Embryonic facial prominence (tissue), 1 donor: Measurements from ENCODE around the gene SLC17A2.

Experiments
- DNase-seq: peaks from one replicate; pipeline ENCODE4 v3.0.0-alpha.2; 2016; ENCODE audit errors: extremely low spot score

The SLC17A2 gene

GRCh38 chr6:25921525-25922203 is 8.8 kb downstream of the SLC17A2 start:
- DNase-seq = no peak

- no peak for DNase-seq
These were observed 10.8 kb downstream of the SLC17A2 start for GRCh38 chr6:25919657-25920056.

GRCh38 chr6:25918083-25918683 is 12.3 kb downstream of the SLC17A2 start:
- DNase-seq = no peak

GRCh38 chr6:25916789-25917490 is 13.6 kb downstream of the SLC17A2 start:
- DNase-seq = no peak

GRCh38 chr6:25916330-25916729 is 14.2 kb downstream of the SLC17A2 start:
- no peak for DNase-seq

GRCh38 chr6:25913741-25914140 is 16.8 kb downstream of the SLC17A2 start:
- DNase-seq = no peak

GRCh38 chr6:25911351-25911750 is 19.1 kb downstream of the SLC17A2 start:
- no peak for DNase-seq

GRCh38 chr6:25907475-25908014 is 22.9 kb downstream of the SLC17A2 start:
- DNase-seq = no peak

- DNase-seq = no peak
These were observed 26.9 kb downstream of the SLC17A2 start for GRCh38 chr6:25903467-25904099.

GRCh38 chr6:25902071-25902470 is 28.4 kb downstream of the SLC17A2 start:
- no peak for DNase-seq

- no peak for DNase-seq
These were observed 29.6 kb downstream of the SLC17A2 start for GRCh38 chr6:25900843-25901242.

GRCh38 chr6:25899580-25900408 is 30.7 kb downstream of the SLC17A2 start:
- DNase-seq = no peak

- DNase-seq = no peak
These were observed 31.4 kb downstream of the SLC17A2 start for GRCh38 chr6:25899123-25899522.

GRCh38 chr6:25898289-25898977 is 32.1 kb downstream of the SLC17A2 start:
- no peak for DNase-seq

- DNase-seq = no peak
These were observed 34.2 kb downstream of the SLC17A2 start for GRCh38 chr6:25896252-25896651.

GRCh38 chr6:25895771-25896170 is 34.7 kb downstream of the SLC17A2 start:
- DNase-seq = no peak

- DNase-seq = no peak
These were observed 36.7 kb downstream of the SLC17A2 start for GRCh38 chr6:25893778-25894177.

GRCh38 chr6:25892877-25893276 is 37.6 kb downstream of the SLC17A2 start:
- no peak for DNase-seq

GRCh38 chr6:25889877-25890853 is 40.3 kb downstream of the SLC17A2 start:
- no peak for DNase-seq

- DNase-seq = no peak
These were observed 41.9 kb downstream of the SLC17A2 start for GRCh38 chr6:25888626-25889025.
